Adrenal gland (tissue), 12 donors: Measurements from ENCODE around the gene B9D1. TPM values are rescaled to one million over a fixed set of nuclear protein-coding genes. Genes with fewer than 3 reads are reported as not detected.

Experiments used
- DNase-seq, 7 donors: peaks; one replicate each; pipeline ENCODE4 v3.0.0-alpha.2; 2019 to 2020
- H3K27ac ChIP-seq, 5 donors: fragments of 200-600 bp; sonication (generic) in 4 of 5; 1 replicate in 3 of 5; 2 replicates in 2 of 5; pipeline versions ENCODE4 v1.5.1 to v1.8.0; 2016 to 2020; ENCODE audit warnings: mild to moderate bottlenecking in 1 of 5
- H3K27me3 ChIP-seq: fragments of 200-600 bp; 2 replicates; pipeline ENCODE4 v1.8.0; 2021
- H3K36me3 ChIP-seq, 2 donors: fragments of 200-600 bp; replicated peaks in 1 of 2; 1 replicate in 1 of 2; 2 replicates in 1 of 2; pipeline versions ENCODE4 v1.5.1 to v1.8.0; 2018 to 2022
- H3K4me1 ChIP-seq, 2 donors: fragments of 200-600 bp; replicated peaks in 1 of 2; 1 replicate in 1 of 2; 2 replicates in 1 of 2; pipeline versions ENCODE4 v1.5.1 to v1.8.0; 2018 to 2021
- H3K4me3 ChIP-seq, 4 donors: fragments of 200-600 bp; sonication (generic) in 3 of 4; one replicate each; pipeline ENCODE4 v1.5.1; 2016 to 2018
- H3K9me3 ChIP-seq, 3 donors: fragments of 200-600 bp; sonication (generic) in 1 of 3; replicated peaks in 1 of 3; 1 replicate in 2 of 3; 2 replicates in 1 of 3; pipeline versions ENCODE4 v1.5.1 to v1.8.0; 2016 to 2021
- POLR2A ChIP-seq, 2 donors: fragments of 450-650 bp; IDR thresholded peaks; one replicate each; pipeline ENCODE4 v1.6.1; 2017; ENCODE audit warnings: antibody characterized with exemption in 2 of 2, mild to moderate bottlenecking in 2 of 2, moderate library complexity in 1 of 2
- WGBS, 4 donors: extraction: QIAGEN DNeasy Blood & Tissue Kit in 2 of 4; methylation state at CpG; one replicate each; pipeline versions ENCODE4 v1.1.5 to v1.1.7; 2013 to 2017; 5-methylcytosine and 5-hydroxymethylcytosine counted together
- intact Hi-C, 2 donors: fragments of 100-400 bp; cut with DNase I; formaldehyde crosslinking; loops; one replicate each; pipeline versions ENCODE4 v1.14.1 to v1.15.0; 2022 to 2023
- polyA plus RNA-seq, 3 donors: library from polyadenylated mRNA; stranded (reverse); fragments of 200-250 nt in 2 of 3; fragments of 350-450 nt in 1 of 3; fragmentation: Illumina TruSeq in 1 of 3; extraction: RNeasy Lipid Tissue Mini Kit (QIAGEN cat#74804) in 1 of 3; gene quantifications; one replicate each; pipeline ENCODE4 v1.2.3, GENCODE V29; 2013 to 2014
- total RNA-seq, 9 donors: library from RNA; depleted of rRNA in 4 of 9; stranded (reverse); fragments of >200 nt in 4 of 9; fragments of 120-200 nt in 1 of 9; fragmentation: NEBNext Ultra II Directional in 1 of 9; extraction: Animal tissue kit (Norgen Biotek cat#: 25700) in 1 of 9; gene quantifications; one replicate each; pipeline versions ENCODE4 v1.1.0 to v1.2.4, GENCODE V29; 2013 to 2023
- TF ChIP-seq, protein P1 (sequence below), 6 experiments: fragments of 450-650 bp in 4 of 6; fragments of 200-600 bp in 2 of 6; sonication (generic) in 1 of 6; IDR thresholded peaks; 1 replicate in 5 of 6; 2 replicates in 1 of 6; pipeline versions ENCODE4 v1.5.1 to v1.8.0; 2016 to 2021; ENCODE audit warnings: antibody characterized with exemption in 6 of 6, mild to moderate bottlenecking in 2 of 6, moderate library complexity in 1 of 6
- donor health status: healthy with polysubstance abuse.
- donor health status: Bipolar disorder and iron deficiency.
- donor health status: DM: yes; HTN: yes; CAD: no.
- donor health status: DM: no; HTN: no; CAD: no.
- donor health status: DM: no; HTN: no; CAD: no.
- donor health status: DM: yes; HTN: yes; CAD: no.

B9D1 gene
- total and polyA plus RNA-seq, 12 donors = 19.3 to 67.7 (median 30.1) TPM

DNA sequence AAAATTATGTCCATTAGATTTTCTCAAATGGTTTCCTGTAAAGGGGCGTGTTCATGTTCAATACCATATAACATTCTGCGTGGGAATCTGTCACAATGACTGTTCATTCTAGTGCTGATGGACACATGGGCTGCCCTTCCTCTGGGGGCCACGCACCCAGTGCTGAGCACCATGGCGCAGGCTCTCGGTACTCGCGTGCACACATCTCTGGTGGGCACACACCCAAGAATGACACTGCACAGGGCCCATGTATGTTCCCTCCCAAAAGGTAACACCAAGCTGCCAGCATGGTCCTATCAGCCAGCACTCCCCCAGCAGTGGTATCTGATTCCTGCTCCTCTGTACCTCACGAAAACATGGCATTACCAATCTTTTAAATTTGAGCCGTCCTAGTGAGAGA lies 13.7 kb downstream of the B9D1 start:
- H3K4me1 ChIP-seq = peaks cover 12 to 25% of the 10 kb centered on the region in 2 donors
- no peak overlapping the region for H3K4me3 ChIP-seq
- H3K9me3 ChIP-seq = no peaks in the 10 kb centered on the region
- H3K27me3 ChIP-seq = no peaks in the 10 kb centered on the region
- 93 to 96% (median 95%) methylated on average over 9 of the region's 9 CpGs for whole genome bisulfite sequencing, 4 donors
- no peaks in the 10 kb centered on the region for H3K36me3 ChIP-seq
- no peak overlapping the region for H3K27ac ChIP-seq
- TF ChIP-seq, protein P1, sequence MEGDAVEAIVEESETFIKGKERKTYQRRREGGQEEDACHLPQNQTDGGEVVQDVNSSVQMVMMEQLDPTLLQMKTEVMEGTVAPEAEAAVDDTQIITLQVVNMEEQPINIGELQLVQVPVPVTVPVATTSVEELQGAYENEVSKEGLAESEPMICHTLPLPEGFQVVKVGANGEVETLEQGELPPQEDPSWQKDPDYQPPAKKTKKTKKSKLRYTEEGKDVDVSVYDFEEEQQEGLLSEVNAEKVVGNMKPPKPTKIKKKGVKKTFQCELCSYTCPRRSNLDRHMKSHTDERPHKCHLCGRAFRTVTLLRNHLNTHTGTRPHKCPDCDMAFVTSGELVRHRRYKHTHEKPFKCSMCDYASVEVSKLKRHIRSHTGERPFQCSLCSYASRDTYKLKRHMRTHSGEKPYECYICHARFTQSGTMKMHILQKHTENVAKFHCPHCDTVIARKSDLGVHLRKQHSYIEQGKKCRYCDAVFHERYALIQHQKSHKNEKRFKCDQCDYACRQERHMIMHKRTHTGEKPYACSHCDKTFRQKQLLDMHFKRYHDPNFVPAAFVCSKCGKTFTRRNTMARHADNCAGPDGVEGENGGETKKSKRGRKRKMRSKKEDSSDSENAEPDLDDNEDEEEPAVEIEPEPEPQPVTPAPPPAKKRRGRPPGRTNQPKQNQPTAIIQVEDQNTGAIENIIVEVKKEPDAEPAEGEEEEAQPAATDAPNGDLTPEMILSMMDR (IDR thresholded peaks at IDR 0.05) = no peak
- TF ChIP-seq POLR2A (IDR thresholded peaks at IDR 0.05) = no peak
- intact Hi-C loops = no loop called here
- DNase-seq = peak in 5 of 7 donors; percentile 8 to 39 (median 17)

DNA sequence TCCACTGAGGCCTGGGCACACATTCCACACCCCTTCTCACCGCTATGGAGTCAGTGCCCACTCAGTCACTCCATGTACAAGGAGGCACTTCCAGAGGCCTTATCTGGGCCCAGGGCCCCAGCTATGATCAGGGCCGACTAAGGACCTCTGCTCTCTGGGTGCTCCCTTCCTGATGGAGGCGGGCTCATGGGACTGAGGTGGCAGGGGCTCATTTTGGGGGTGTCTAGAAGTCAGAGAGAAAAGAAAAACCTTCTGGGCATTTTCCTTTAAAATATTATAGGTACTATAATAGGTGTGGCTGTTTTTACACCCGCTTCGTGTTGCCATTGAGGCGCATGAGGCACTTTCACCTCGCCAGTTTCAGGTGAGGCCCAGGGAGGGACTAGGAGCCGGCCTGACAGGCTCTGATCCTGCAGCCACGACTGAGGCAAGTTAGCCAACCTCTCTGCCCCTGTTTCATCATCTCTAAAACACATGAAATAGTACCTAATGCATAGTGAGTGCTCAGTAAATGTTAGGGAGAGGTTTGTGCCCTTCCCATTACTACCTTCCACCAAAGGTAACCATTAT lies 14.4 kb downstream of the B9D1 start:
- DNase-seq = peak in 5 of 7 donors; percentile 6 to 39 (median 13)
- Histone ChIP-seq H3K4me3 (no peak overlapping the region), H3K27me3 (no peaks in the 10 kb centered on the region), H3K27ac (peak overlapping the region in 1 of 5 donors; percentile 64), H3K4me1 (peaks cover 12 to 28% of the 10 kb centered on the region in 2 donors), H3K9me3 (no peaks in the 10 kb centered on the region), H3K36me3 (no peaks in the 10 kb centered on the region)
- intact Hi-C loops = no loop called here
- no peak for TF ChIP-seq POLR2A (IDR thresholded peaks at IDR 0.05)
- TF ChIP-seq, protein P1 (IDR thresholded peaks at IDR 0.05) = no peak
- 89 to 96% (median 92%) methylated on average over 9 of the region's 9 CpGs for WGBS, 4 donors

DNA sequence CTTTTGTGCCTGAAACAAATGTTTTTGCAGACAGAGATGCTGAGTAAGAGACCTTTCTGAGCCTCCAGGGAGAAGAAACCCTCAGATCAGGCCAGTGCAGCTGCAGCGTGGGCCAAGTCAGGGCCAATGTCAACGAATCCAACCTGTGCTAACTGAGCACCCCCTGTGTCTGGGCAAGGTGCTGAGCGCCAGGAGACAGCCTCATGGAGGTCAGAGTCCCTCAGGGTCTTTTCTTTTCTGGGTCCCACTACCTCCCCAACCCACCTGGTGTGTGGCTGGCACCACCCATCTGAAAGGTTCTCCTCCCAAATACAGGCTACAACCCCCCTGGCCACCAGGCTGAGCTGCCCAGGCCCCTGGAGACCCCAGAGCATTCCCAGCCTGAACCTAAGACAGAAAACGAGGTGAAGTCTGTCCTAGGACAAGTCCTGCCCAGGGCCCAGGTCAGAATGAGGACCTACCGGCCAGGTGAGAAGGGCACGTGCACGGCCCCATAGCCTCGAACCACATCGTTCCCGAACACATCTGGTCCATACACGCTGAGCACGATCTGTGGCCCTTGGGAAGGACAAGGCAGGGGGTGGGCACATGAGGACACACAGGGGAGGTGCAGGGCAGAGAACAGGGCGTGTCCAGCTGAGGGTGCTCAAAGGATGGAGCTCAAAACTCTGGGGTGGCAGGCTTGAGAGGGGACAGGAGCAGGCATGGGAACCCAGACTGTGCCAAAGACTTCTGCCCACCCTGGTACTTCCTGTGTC lies 15.0 kb downstream of the B9D1 start:
- WGBS, 4 donors = 87 to 94% (median 91%) methylated on average over 12 to 13 of the region's 13 CpGs
- no peaks in the 10 kb centered on the region for H3K27me3 ChIP-seq
- H3K4me3 ChIP-seq = no peak overlapping the region
- no peaks in the 10 kb centered on the region for H3K36me3 ChIP-seq
- TF ChIP-seq POLR2A (IDR thresholded peaks at IDR 0.05) = no peak
- TF ChIP-seq, protein P1 (IDR thresholded peaks at IDR 0.05) = no peak
- peaks cover 12 to 28% of the 10 kb centered on the region in 2 donors for H3K4me1 ChIP-seq
- H3K27ac ChIP-seq = peak overlapping the region in 3 of 5 donors; percentile 37 to 79 (median 64)
- no peaks in the 10 kb centered on the region for H3K9me3 ChIP-seq
- intact Hi-C loops = no loop called here
- peak in 5 of 7 donors; percentile 14 to 53 (median 16) for DNase-seq

DNA sequence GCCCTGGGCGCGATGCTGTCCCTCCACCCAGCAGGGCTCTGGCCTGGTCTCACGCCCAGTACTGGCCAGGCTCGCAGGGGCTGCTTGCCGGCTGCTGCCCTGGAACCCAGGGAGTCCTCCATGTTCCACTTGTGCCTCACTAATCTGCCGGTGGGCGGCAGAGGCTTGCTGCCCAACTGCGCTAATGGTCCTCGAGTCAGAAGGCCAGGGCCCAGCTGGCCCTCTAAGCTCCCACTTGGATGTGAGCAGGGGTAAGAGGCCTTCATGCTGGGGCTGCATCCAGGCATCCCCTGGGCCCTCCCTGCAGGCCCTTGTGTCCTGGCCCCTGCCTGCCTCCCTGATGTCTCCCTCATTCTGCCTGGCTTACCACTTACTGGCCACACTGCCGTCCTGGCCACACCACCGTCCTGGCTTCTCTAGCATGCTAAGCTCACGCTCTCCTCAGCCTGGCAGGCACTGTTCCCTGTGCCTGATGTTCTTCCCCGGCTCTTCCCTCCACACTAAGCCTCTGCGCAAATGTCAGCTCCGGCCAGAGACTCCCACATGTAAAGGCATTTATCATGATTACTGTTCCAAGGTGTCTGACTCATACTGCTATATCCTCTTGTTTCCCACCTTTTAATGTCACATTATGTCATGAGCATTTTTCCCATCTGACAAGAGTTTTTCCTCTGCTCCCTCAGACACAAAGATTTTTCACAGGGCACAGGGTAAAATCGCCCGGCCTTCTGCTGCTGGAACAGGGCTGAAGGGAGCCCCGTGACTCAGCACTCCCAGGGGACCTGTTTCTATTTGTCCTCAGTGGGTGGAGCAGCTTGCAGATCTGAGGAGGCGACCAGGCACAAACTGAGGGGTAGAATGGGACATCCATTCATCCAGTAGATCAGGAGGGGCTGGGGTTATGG lies 15.9 kb downstream of the B9D1 start:
- Histone ChIP-seq H3K4me1 (peaks cover 12 to 28% of the 10 kb centered on the region in 2 donors), H3K9me3 (no peaks in the 10 kb centered on the region), H3K27me3 (no peaks in the 10 kb centered on the region), H3K4me3 (no peak overlapping the region), H3K27ac (peak overlapping the region in 4 of 5 donors; percentile 15 to 79 (median 50)), H3K36me3 (no peaks in the 10 kb centered on the region)
- TF ChIP-seq POLR2A (IDR thresholded peaks at IDR 0.05) = no peak
- TF ChIP-seq, protein P1 (IDR thresholded peaks at IDR 0.05) = no peak
- intact Hi-C loops = no loop called here
- DNase-seq = peak; percentile 54 to 85 (median 81)
- 33 to 56% (median 53%) methylated on average over 10 to 19 of the region's 19 CpGs for WGBS, 4 donors
